ENCODE measurements around the gene PI4KB. TPM values are rescaled to one million over a fixed set of nuclear protein-coding genes. Genes with fewer than 3 reads are reported as not detected.

The PI4KB gene
- 54.5 TPM for total RNA-seq

GRCh38 chr1:151327223-151327902, at the start of gene PI4KB:
PI4KB (minus strand) TSS chr1:151327416; CDS start chr1:151316481, 10,935 bp downstream.

GRCh38 chr1:151372058-151372934, 45.1 kb upstream of the PI4KB start, which contains the start of gene SELENBP1:
SELENBP1 (minus strand) TSS chr1:151372705; CDS start chr1:151372641, 64 bp downstream.

GRCh38 chr1:151346769-151347522, 19.7 kb upstream of the PI4KB start, which contains the start of gene RFX5:
RFX5 (minus strand) TSS chr1:151347252; CDS start chr1:151346320, 932 bp downstream.

GRCh38 chr1:151281969-151282882, 45.0 kb downstream of the PI4KB start, which contains the start of gene ZNF687:
ZNF687 (plus strand) TSS chr1:151282299; CDS start chr1:151286292, 3,993 bp downstream.

GRCh38 chr1:151254217-151255213, 72.7 kb downstream of the PI4KB start, which contains the start of gene PSMD4:
PSMD4 (plus strand) TSS chr1:151254734; CDS start chr1:151254783, 49 bp downstream.

Small RNA genes within 50 kb of the gene (small RNA-seq; reads per million reads assigned to genes)
- 0.16 reads per million for gene RN7SL444P (ENCODE audit: low replicate concordance)

Other genes with a start within 250 kb of the PI4KB start
- 39.0 TPM for gene SEMA6C, start 180.8 kb downstream of the PI4KB start, total RNA-seq
- gene TNFAIP8L2, start 170.8 kb downstream of the PI4KB start, total RNA-seq: 2.3 TPM
- gene LYSMD1, start 161.5 kb downstream of the PI4KB start, total RNA-seq: 12.6 TPM
- gene SCNM1, start 161.3 kb downstream of the PI4KB start, total RNA-seq: 20.4 TPM
- 12.4 TPM for gene TMOD4, start 151.4 kb downstream of the PI4KB start, total RNA-seq
- gene VPS72, start 137.2 kb downstream of the PI4KB start, total RNA-seq: 26.0 TPM
- gene PIP5K1A, start 128.9 kb downstream of the PI4KB start, total RNA-seq: 70.8 TPM
- 97.2 TPM for gene PSMD4, start 72.7 kb downstream of the PI4KB start, total RNA-seq
- 28.6 TPM for gene ZNF687, start 45.1 kb downstream of the PI4KB start, total RNA-seq
- 31.6 TPM for gene RFX5, start 19.8 kb upstream of the PI4KB start, total RNA-seq
- gene SELENBP1, start 45.3 kb upstream of the PI4KB start, total RNA-seq: 60.4 TPM
- 176 TPM for gene PSMB4, start 72.2 kb upstream of the PI4KB start, total RNA-seq
- gene POGZ, start 132.1 kb upstream of the PI4KB start, total RNA-seq: 108 TPM
- gene CGN, start 184.0 kb upstream of the PI4KB start, total RNA-seq: 20.6 TPM
- gene TUFT1, start 212.9 kb upstream of the PI4KB start, total RNA-seq: 12.8 TPM

All from metanephros (tissue), 2 donors.